Heart left ventricle (tissue), 16 donors: Measurements from ENCODE around the gene PKNOX1. TPM values are rescaled to one million over a fixed set of nuclear protein-coding genes. Genes with fewer than 3 reads are reported as not detected.
"Not testable (repeated sequence)": the region's sequence is repeated elsewhere in the genome, so short reads cannot be mapped to it uniquely, and the experiment has no call there.

Experiments used
- ATAC-seq, 4 donors: fragments of 200-7000 bp; cut with Tn5 transposase; one replicate each; pipeline ENCODE4 v1.9.1; 2020 to 2022; ENCODE audit warnings: moderate library complexity in 4 of 4, mild to moderate bottlenecking in 3 of 4, moderate number of reproducible peaks in 1 of 4
- DNase-seq, 5 donors: peaks; one replicate each; pipeline ENCODE4 v3.0.0-alpha.2; 2020
- H3K27ac ChIP-seq, 12 donors: fragments of 200-600 bp; sonication (generic) in 4 of 12; one replicate each; pipeline versions ENCODE4 v1.5.0 to v1.8.0; 2016 to 2022; ENCODE audit warnings: mild to moderate bottlenecking in 2 of 12
- H3K27me3 ChIP-seq, 9 donors: fragments of 200-600 bp; sonication (generic) in 2 of 9; one replicate each; pipeline versions ENCODE4 v1.5.1 to v1.8.0; 2016 to 2022; ENCODE audit warnings: mild to moderate bottlenecking in 3 of 9
- H3K36me3 ChIP-seq, 9 donors: fragments of 200-600 bp; sonication (generic) in 2 of 9; one replicate each; pipeline versions ENCODE4 v1.5.0 to v1.8.0; 2018 to 2022; ENCODE audit warnings: mild to moderate bottlenecking in 2 of 9
- H3K4me1 ChIP-seq, 12 donors: fragments of 200-600 bp; sonication (generic) in 4 of 12; one replicate each; pipeline versions ENCODE4 v1.5.0 to v1.8.0; 2016 to 2022; ENCODE audit warnings: mild to moderate bottlenecking in 3 of 12
- H3K4me3 ChIP-seq, 12 donors: fragments of 200-600 bp; sonication (generic) in 4 of 12; one replicate each; pipeline versions ENCODE4 v1.5.0 to v1.8.0; 2017 to 2022; ENCODE audit warnings: mild to moderate bottlenecking in 9 of 12, moderate library complexity in 4 of 12
- H3K9me3 ChIP-seq, 12 donors: fragments of 200-600 bp; sonication (generic) in 4 of 12; one replicate each; pipeline versions ENCODE4 v1.5.0 to v1.8.0; 2016 to 2022; ENCODE audit warnings: mild to moderate bottlenecking in 1 of 12
- WGBS, 4 donors: extraction: QIAGEN DNeasy Blood & Tissue Kit in 2 of 4; methylation state at CpG; one replicate each; pipeline versions ENCODE4 v1.1.5 to v1.1.7; 2013 to 2018; 5-methylcytosine and 5-hydroxymethylcytosine counted together
- intact Hi-C, 10 donors: fragments of 100-400 bp; cut with DNase I; formaldehyde crosslinking; loops; one replicate each; pipeline versions ENCODE4 v1.11.1 to v1.14.2; 2022
- polyA plus RNA-seq, 2 donors: library from polyadenylated mRNA; stranded (reverse); fragments of 200-250 nt; gene quantifications; one replicate each; pipeline ENCODE4 v1.2.3, GENCODE V29; 2013
- total RNA-seq, 9 donors: library from RNA; depleted of rRNA in 2 of 9; stranded (reverse); fragments of >200 nt in 2 of 9; fragmentation: NEBNext Ultra II Directional in 3 of 9; extraction: Animal tissue kit (Norgen Biotek cat#: 25700) in 3 of 9; gene quantifications; one replicate each; pipeline versions ENCODE4 v1.1.0 to v1.2.4, GENCODE V29; 2016 to 2023
- donor health status: ischemic (EF 13 %, LVEDD 7.1; RV severe dilation, severe dysfunction).
- donor health status: healthy with polysubstance abuse.
- donor health status: DM: no; HTN: yes; CAD: no.
- donor health status: DM: no; HTN: no; CAD: no.
- donor health status: ischemic (EF 25% LVEDD 6.9; RV normal size, moderate dysfunction).
- donor health status: ischemic (EF 25% LVEDD 5.7; RV mildly dilated, moderate dysfunction).
- donor health status: healthy.
- donor health status: DM: yes; HTN: yes; CAD: no.
- donor health status: ischemic (EF 35%, LVEDD 5.7; RV mildly dilated, moderate dysfunction).
- donor health status: nonischemic (EF 11% LVEDD 7.7; RV severe dilation, severe dysfunction).
- donor health status: DM: yes; HTN: yes; CAD: no.
- donor health status: PGD.
- donor health status: ischemic (EF 29% LVEDD 5.4; RV normal size, mild dysfunction).
- donor health status: nonischemic (EF 23%, LVEDD 6.1; RV moderate dilation, normal function).

Gene PKNOX1
- total and polyA plus RNA-seq, 11 donors: 2.4 to 13.6 (median 7.6) TPM

GRCh38 chr21:43044547-43044946, 70.2 kb downstream of the PKNOX1 start:
- ATAC-seq, H3K27me3 ChIP-seq, H3K4me1 ChIP-seq, H3K4me3 ChIP-seq, H3K9me3 ChIP-seq, H3K27ac ChIP-seq, intact Hi-C loops, DNase-seq, H3K36me3 ChIP-seq: not testable (repeated sequence)
- WGBS, 4 donors: 82% methylated on average over 9 to 12 of the region's 14 CpGs; no CpG with 5 or more reads in 2 of the 4 donors

GRCh38 chr21:43045165-43045875, 71.0 kb downstream of the PKNOX1 start:
- H3K9me3 ChIP-seq, H3K4me3 ChIP-seq: not testable (repeated sequence)
- 44 to 100% (median 72%) methylated on average over 1 to 8 of the region's 17 CpGs for WGBS, 4 donors

GRCh38 chr21:43045876-43046821, 71.8 kb downstream of the PKNOX1 start:
- DNase-seq, H3K27me3 ChIP-seq, H3K4me1 ChIP-seq, H3K9me3 ChIP-seq, intact Hi-C loops, H3K36me3 ChIP-seq: not testable (repeated sequence)
- Histone ChIP-seq H3K4me3 (peak overlapping the region in 1 of 12 donors; percentile 5), H3K27ac (peak overlapping the region in 4 of 12 donors; percentile 46 to 66 (median 58))
- ATAC-seq: peak in 3 of 4 donors; percentile 2 to 25 (median 7)
- 57 to 90% (median 72%) methylated on average over 7 to 20 of the region's 21 CpGs for WGBS, 4 donors

More at GRCh38 chr21:43045165-43045875, 71.0 kb downstream of the PKNOX1 start:
- intact Hi-C loops, DNase-seq, H3K27me3 ChIP-seq, H3K36me3 ChIP-seq, H3K4me1 ChIP-seq: not testable (repeated sequence)
- peak; percentile 81 to 91 (median 86) for ATAC-seq
- H3K27ac ChIP-seq: peak overlapping the region in 4 of 12 donors; percentile 46 to 70 (median 52)

GRCh38 chr21:43053112-43053511, 78.8 kb downstream of the PKNOX1 start:
- ATAC-seq, H3K4me3 ChIP-seq, H3K27me3 ChIP-seq, intact Hi-C loops, H3K4me1 ChIP-seq, H3K27ac ChIP-seq, H3K36me3 ChIP-seq, DNase-seq, H3K9me3 ChIP-seq: not testable (repeated sequence)
- WGBS, 4 donors: no CpG with 5 or more reads among the region's 13 CpGs

- H3K4me1 ChIP-seq, DNase-seq, ATAC-seq, H3K4me3 ChIP-seq, intact Hi-C loops, H3K9me3 ChIP-seq, H3K27me3 ChIP-seq, H3K27ac ChIP-seq, H3K36me3 ChIP-seq: not testable (repeated sequence)
- 91 to 92% methylated on average over 2 of the region's 28 CpGs; no CpG with 5 or more reads in 2 of the 4 donors for WGBS, 4 donors
Observed at GRCh38 chr21:43062955-43063664, 88.7 kb downstream of the PKNOX1 start.

- H3K4me1 ChIP-seq, H3K4me3 ChIP-seq, DNase-seq, H3K9me3 ChIP-seq, H3K27me3 ChIP-seq, H3K27ac ChIP-seq, intact Hi-C loops, H3K36me3 ChIP-seq: not testable (repeated sequence)
- no CpG with 5 or more reads among the region's 22 CpGs for WGBS, 4 donors
- ATAC-seq: peak in 1 of 4 donors; percentile 53
Observed at GRCh38 chr21:43064265-43064917, 90.0 kb downstream of the PKNOX1 start.

- H3K4me1 ChIP-seq, H3K4me3 ChIP-seq, ATAC-seq, intact Hi-C loops, H3K36me3 ChIP-seq, H3K27me3 ChIP-seq, H3K9me3 ChIP-seq, H3K27ac ChIP-seq: not testable (repeated sequence)
- peak in 1 of 5 donors; percentile 2 for DNase-seq
- WGBS, 4 donors: 95 to 98% methylated on average over 12 to 17 of the region's 30 CpGs; no CpG with 5 or more reads in 2 of the 4 donors
Observed at GRCh38 chr21:43065991-43066390, 91.6 kb downstream of the PKNOX1 start.

- intact Hi-C loops, DNase-seq: not testable (repeated sequence)
Observed at GRCh38 chr21:43066690-43067089, 92.3 kb downstream of the PKNOX1 start.

GRCh38 chr21:43068065-43068464, 93.7 kb downstream of the PKNOX1 start:
- WGBS, 4 donors: 81 to 95% (median 86%) methylated on average over 4 of the region's 12 CpGs; no CpG with 5 or more reads in 1 of the 4 donors
- H3K27me3 ChIP-seq, intact Hi-C loops, H3K27ac ChIP-seq, H3K4me3 ChIP-seq, H3K4me1 ChIP-seq, H3K9me3 ChIP-seq, H3K36me3 ChIP-seq, DNase-seq, ATAC-seq: not testable (repeated sequence)

More at GRCh38 chr21:43066690-43067089, 92.3 kb downstream of the PKNOX1 start:
- WGBS, 4 donors: 76 to 87% (median 79%) methylated on average over 1 to 8 of the region's 12 CpGs
- not testable (repeated sequence) for H3K27me3 ChIP-seq, H3K9me3 ChIP-seq, ATAC-seq, H3K27ac ChIP-seq, H3K4me1 ChIP-seq, H3K36me3 ChIP-seq, H3K4me3 ChIP-seq

- 100% methylated on average over 1 of the region's 10 CpGs; no CpG with 5 or more reads in 3 of the 4 donors for WGBS, 4 donors
- H3K9me3 ChIP-seq, intact Hi-C loops, H3K4me3 ChIP-seq, DNase-seq, H3K27me3 ChIP-seq, H3K27ac ChIP-seq, H3K4me1 ChIP-seq, ATAC-seq, H3K36me3 ChIP-seq: not testable (repeated sequence)
Observed at GRCh38 chr21:43069682-43070081, 95.3 kb downstream of the PKNOX1 start.
